Stomach smooth muscle (tissue), 2 donors: ENCODE data around the gene ST6GALNAC3.

Experiments
- H3K27ac ChIP-seq: one replicate; pipeline ENCODE4 v1.7.0; 2013; ENCODE audit warnings: mild to moderate bottlenecking, low read length, inconsistent platforms
- H3K27me3 ChIP-seq, 2 donors: one replicate each; pipeline ENCODE4 v1.7.0; 2013; ENCODE audit warnings: low read length in 2 of 2; ENCODE audit not compliant: insufficient read depth in 2 of 2, control insufficient read depth in 1 of 2
- H3K36me3 ChIP-seq, 2 donors: one replicate each; pipeline ENCODE4 v1.7.0; 2013; ENCODE audit warnings: low read length in 2 of 2; ENCODE audit not compliant: control insufficient read depth in 2 of 2, insufficient read depth in 2 of 2
- H3K4me1 ChIP-seq: one replicate; pipeline ENCODE4 v1.7.0; 2013; ENCODE audit warnings: low read length; ENCODE audit not compliant: control insufficient read depth, insufficient read depth
- H3K4me3 ChIP-seq, 2 donors: one replicate each; pipeline ENCODE4 v1.7.0; 2013; ENCODE audit warnings: low read length in 2 of 2
- H3K9ac ChIP-seq, 2 donors: one replicate each; pipeline ENCODE4 v1.7.0; 2013; ENCODE audit warnings: low read length in 2 of 2, mild to moderate bottlenecking in 1 of 2
- H3K9me3 ChIP-seq, 2 donors: one replicate each; pipeline ENCODE4 v1.7.0; 2013; ENCODE audit warnings: low read length in 2 of 2; ENCODE audit not compliant: control insufficient read depth in 2 of 2
- donor health status: healthy.
- donor health status: Pancreatic carcinoma.

The ST6GALNAC3 gene

DNA sequence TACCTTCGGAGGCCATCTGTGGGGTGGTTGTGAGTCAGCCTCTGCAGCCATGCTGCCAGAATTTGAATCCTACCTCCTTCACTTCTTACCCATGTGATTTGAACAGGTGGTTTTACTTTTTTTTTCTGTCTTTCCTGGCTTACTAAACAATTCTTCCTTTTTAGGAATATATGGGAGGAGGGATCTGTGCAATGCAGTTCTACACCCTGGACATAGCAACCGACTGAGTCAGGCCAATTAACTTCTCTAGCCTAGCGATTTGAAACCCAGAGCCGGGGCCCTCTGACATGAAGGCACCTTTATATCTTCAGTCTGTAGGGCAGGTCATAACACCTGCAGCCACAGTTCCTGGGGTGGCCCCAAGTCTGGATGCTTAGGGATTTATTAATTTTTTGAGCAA, 83.6 kb downstream of the ST6GALNAC3 start:
- no peaks in the 10 kb centered on the region for H3K27me3 ChIP-seq
- no peaks in the 10 kb centered on the region for H3K9me3 ChIP-seq
- no peak overlapping the region for H3K4me3 ChIP-seq
- H3K27ac ChIP-seq: no peak overlapping the region
- no peak overlapping the region for H3K9ac ChIP-seq
- H3K4me1 ChIP-seq: peaks cover 8% of the 10 kb centered on the region
- H3K36me3 ChIP-seq: no peaks in the 10 kb centered on the region

DNA sequence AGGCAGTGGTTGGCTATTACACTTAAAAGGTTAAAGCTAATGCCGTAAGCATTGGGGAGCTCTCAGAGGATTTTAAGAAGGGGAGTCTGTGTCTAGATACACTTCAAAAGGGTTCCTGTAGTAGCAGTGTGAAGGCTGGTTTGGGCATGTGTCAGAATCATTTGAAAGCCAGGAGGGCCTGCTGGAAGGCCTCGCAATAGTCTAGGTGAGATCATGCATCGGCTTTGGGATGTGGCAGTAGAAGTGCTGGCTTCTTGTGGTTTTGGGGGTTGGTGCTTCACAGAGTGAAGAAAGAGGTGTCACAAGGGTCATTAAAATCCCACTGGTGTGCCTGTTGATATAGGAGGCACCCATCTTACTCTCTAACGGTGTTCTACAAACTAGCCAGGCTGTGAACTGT, 85.7 kb downstream of the ST6GALNAC3 start:
- no peaks in the 10 kb centered on the region for H3K9me3 ChIP-seq
- no peak overlapping the region for H3K9ac ChIP-seq
- H3K27ac ChIP-seq: no peak overlapping the region

DNA sequence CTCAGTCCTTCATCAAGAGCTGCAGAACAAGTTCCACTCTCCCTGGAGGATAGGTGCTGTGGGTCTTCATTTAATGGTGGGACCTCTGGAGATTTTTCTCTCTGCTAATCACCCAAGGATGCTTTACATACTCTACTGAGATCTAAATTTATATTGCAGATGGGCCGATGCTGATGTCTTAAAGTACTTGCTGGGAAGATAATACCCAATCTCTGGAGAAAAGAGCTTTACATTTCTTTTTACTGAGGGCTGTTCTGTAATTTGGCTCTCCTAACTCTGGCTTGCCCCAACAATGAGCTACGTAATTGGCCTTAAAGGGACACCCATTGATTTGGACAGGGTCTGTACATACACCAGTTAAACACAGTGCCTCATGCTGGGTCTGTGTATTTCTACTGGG, 86.9 kb downstream of the ST6GALNAC3 start:
- H3K27me3 ChIP-seq: no peaks in the 10 kb centered on the region
- peaks cover 3% of the 10 kb centered on the region for H3K4me1 ChIP-seq
- H3K4me3 ChIP-seq: no peak overlapping the region
- no peaks in the 10 kb centered on the region for H3K36me3 ChIP-seq
- no peaks in the 10 kb centered on the region for H3K9me3 ChIP-seq
- no peak overlapping the region for H3K27ac ChIP-seq
- H3K9ac ChIP-seq: no peak overlapping the region

More for the DNA sequence above, 85.7 kb downstream of the ST6GALNAC3 start:
- Histone ChIP-seq H3K27me3 (no peaks in the 10 kb centered on the region), H3K36me3 (no peaks in the 10 kb centered on the region), H3K4me1 (peaks cover 3% of the 10 kb centered on the region), H3K4me3 (no peak overlapping the region)

DNA sequence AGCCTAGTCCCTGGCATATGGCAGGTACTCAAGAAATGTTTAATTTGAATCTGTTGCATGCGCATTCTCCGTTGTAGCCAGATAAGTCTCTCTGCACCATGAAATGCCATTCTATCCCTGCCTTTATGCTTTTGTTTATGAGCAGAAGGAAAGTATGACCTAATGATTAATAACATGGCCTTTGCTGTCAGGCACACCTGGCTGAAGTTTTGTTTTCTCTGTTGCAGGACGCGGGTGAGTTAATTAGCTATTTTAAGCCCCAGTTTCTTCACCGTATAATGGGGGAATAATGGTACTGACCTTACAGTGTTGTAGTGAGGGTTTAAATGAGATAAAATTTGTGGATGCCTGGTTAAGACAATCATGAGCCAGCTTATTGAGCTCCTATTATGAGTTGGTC, 87.7 kb downstream of the ST6GALNAC3 start:
- H3K9ac ChIP-seq: no peak overlapping the region
- no peaks in the 10 kb centered on the region for H3K27me3 ChIP-seq
- no peak overlapping the region for H3K4me3 ChIP-seq
- no peak overlapping the region for H3K27ac ChIP-seq
- H3K9me3 ChIP-seq: no peaks in the 10 kb centered on the region
- no peaks in the 10 kb centered on the region for H3K36me3 ChIP-seq
- peaks cover 3% of the 10 kb centered on the region for H3K4me1 ChIP-seq

DNA sequence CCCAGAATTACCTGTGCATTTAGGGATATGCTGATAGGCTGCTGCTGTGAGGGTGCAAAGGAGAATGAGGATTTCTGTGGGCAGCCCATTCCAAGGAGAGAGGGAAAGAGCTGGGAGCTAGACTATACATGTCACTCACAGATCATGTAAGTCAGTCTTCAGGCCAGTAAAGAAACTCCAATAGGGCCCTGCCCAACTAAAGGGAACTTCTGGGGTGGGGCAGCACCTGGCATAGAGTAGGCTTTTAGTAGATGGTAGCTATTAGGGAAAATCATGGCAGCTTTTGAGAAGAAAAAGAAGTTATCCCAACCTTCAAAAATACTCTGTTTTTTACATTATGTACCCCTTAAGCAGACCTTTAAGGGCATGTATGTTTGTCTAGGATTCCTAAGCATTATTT, 89.6 kb downstream of the ST6GALNAC3 start:
- Histone ChIP-seq H3K27ac (no peak overlapping the region), H3K9me3 (no peaks in the 10 kb centered on the region), H3K27me3 (no peaks in the 10 kb centered on the region), H3K9ac (no peak overlapping the region), H3K4me3 (no peak overlapping the region), H3K36me3 (no peaks in the 10 kb centered on the region), H3K4me1 (no peaks in the 10 kb centered on the region)

DNA sequence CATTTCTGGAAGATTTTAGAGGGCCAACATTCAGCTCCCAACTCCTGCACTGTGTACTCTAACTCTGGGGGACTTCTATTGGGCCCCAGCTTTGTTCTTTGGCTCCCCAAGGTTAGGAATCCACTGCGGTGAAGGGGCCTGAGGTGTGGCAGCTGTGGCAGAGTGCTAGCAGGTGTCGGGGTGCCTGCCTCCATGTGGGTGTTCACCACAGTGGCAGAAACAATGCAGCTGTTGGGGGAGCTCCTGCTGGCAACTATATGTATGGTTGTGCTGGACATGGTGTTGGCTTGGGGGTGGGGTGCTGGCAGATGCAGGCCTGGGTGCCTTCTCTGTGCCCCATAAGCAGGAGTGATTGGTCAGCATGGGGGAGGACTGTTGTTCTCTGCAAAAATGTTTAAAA, 95.5 kb downstream of the ST6GALNAC3 start:
- H3K27me3 ChIP-seq: no peaks in the 10 kb centered on the region
- no peak overlapping the region for H3K9ac ChIP-seq
- H3K27ac ChIP-seq: no peak overlapping the region
- no peaks in the 10 kb centered on the region for H3K4me1 ChIP-seq
- no peaks in the 10 kb centered on the region for H3K9me3 ChIP-seq
- no peak overlapping the region for H3K4me3 ChIP-seq
- no peaks in the 10 kb centered on the region for H3K36me3 ChIP-seq

DNA sequence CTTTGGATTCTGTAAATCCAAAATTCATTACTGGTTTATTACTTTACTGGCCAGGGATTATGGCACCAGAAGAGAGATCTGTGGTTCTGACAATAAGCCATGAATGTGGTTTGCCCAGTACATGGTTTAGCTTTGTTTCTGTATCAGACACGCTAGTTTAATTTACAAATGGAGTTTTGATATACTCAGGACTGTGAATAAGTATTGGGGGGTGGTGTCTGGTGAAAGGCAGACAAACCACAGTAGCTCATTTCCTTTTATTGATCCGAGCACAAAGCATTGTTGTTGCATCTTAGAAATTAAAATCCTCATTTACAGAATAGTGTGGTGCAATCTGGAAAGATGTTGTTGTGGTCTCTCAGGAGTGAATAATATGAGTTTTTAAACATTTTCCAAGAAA, 96.0 kb downstream of the ST6GALNAC3 start:
- Histone ChIP-seq H3K27ac (no peak overlapping the region), H3K9ac (no peak overlapping the region), H3K36me3 (no peaks in the 10 kb centered on the region), H3K9me3 (no peaks in the 10 kb centered on the region), H3K4me3 (no peak overlapping the region), H3K4me1 (no peaks in the 10 kb centered on the region), H3K27me3 (no peaks in the 10 kb centered on the region)

DNA sequence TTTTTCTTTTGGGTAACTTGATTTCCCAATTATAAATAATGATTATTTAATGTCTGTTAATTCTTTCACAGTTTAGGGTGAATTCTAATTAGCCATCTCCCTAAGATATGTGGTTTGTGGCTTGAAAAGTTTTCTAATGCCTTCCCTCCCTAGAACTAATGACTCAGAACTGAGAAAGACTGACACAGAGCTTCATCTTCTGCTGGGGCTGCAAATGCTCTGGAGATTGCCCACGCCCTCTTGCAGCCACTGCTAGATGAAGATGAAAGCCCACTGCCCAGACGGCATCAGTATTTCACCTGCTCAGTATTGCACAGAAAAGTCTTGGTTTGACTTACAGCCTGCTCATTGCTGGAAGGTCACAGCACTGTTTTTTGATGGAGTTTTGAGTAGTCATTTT, 101.5 kb downstream of the ST6GALNAC3 start:
- H3K9me3 ChIP-seq: peaks cover 0 to 5% of the 10 kb centered on the region in 2 donors
- H3K27me3 ChIP-seq: no peaks in the 10 kb centered on the region
- no peak overlapping the region for H3K4me3 ChIP-seq
- H3K27ac ChIP-seq: no peak overlapping the region
- no peaks in the 10 kb centered on the region for H3K4me1 ChIP-seq
- no peaks in the 10 kb centered on the region for H3K36me3 ChIP-seq
- H3K9ac ChIP-seq: no peak overlapping the region

DNA sequence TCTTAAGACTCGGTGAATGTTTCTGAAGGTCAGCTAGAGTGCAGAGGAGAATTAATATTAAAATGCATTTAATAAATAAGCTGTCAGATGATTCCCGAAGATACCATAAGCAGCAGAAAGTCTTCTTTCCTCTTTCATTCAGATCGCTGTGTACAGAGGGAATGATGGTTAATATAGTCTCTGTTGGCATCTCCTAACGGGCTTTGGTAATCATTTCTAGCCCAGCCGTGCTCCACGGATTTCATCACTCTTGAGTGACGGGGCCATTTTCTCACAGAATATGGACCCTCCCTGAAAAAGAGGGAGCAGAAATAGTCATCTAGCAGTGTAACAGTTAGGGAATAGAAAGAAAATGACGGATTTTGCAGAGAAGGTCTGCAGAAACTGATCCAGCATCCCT, 103.1 kb downstream of the ST6GALNAC3 start:
- Histone ChIP-seq H3K9me3 (peaks cover 0 to 5% of the 10 kb centered on the region in 2 donors), H3K27me3 (no peaks in the 10 kb centered on the region), H3K4me1 (no peaks in the 10 kb centered on the region), H3K36me3 (no peaks in the 10 kb centered on the region), H3K9ac (no peak overlapping the region), H3K27ac (no peak overlapping the region), H3K4me3 (no peak overlapping the region)

DNA sequence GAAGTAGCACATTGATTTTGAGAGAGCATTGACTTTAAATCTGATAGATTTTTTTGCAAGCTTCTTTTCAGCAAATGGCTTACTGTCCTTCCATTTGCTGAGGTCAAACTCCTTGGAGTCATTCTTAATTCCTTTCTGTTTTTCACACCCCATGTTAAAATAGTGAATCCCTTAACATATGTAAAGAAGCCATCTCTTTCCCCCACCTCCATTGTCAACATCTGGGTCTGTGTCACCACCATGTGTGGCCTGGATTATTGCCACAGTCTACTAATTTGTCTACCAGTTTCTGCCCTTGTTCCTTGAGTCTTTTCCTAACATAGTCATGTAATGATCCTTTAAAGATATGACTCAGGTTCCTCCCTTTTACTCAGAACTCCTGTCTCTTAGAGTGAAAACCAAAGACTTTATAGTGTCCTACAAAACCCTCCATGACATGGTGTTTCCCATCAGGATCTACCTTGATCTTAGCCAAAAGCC, 104.7 kb downstream of the ST6GALNAC3 start:
- no peaks in the 10 kb centered on the region for H3K4me1 ChIP-seq
- H3K4me3 ChIP-seq: no peak overlapping the region
- H3K27me3 ChIP-seq: no peaks in the 10 kb centered on the region
- peaks cover 0 to 5% of the 10 kb centered on the region in 2 donors for H3K9me3 ChIP-seq
- no peak overlapping the region for H3K27ac ChIP-seq
- no peaks in the 10 kb centered on the region for H3K36me3 ChIP-seq
- H3K9ac ChIP-seq: no peak overlapping the region

DNA sequence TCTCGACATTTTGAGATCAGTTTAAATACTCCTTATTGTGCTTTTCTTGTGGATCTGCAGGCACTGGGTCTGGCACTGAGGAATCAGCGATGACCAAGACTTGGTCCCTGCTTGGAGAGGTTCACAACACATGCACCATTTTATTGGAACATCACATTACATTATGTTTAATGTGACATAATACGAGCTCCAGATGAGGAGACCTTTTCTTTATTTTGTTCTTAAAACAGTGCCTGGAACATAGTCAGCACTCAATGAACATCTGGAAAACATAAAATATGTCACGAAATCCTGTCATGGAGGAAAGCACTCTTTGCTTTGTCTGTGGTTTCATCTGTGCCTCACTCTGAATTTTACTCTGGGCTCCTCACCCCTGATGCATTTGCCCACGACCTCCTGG, 110.7 kb downstream of the ST6GALNAC3 start:
- Histone ChIP-seq H3K27me3 (no peaks in the 10 kb centered on the region), H3K36me3 (no peaks in the 10 kb centered on the region), H3K4me3 (no peak overlapping the region), H3K9ac (no peak overlapping the region), H3K9me3 (peaks cover 0 to 5% of the 10 kb centered on the region in 2 donors), H3K4me1 (no peaks in the 10 kb centered on the region), H3K27ac (no peak overlapping the region)
